Measurements from ENCODE around the gene COL8A2.

GRCh38 chr1:36172017-36172747, 47.2 kb upstream of the COL8A2 start:
- TF ChIP-seq SP1 (IDR thresholded peaks at IDR 0.05) (no peak), FOXM1 (IDR thresholded peaks at IDR 0.05; ENCODE audit: borderline replicate concordance) (no peak), SUZ12 (IDR thresholded peaks at IDR 0.05) (no peak), FOXA1 (IDR thresholded peaks at IDR 0.05) (no peak), BHLHE40 (IDR thresholded peaks at IDR 0.05; ENCODE audit: borderline replicate concordance) (no peak), NFRKB (IDR thresholded peaks at IDR 0.05) (no peak), ELF4 (IDR thresholded peaks at IDR 0.05) (no peak), LEF1 (IDR thresholded peaks at IDR 0.05; ENCODE audit: borderline replicate concordance) (no peak)
